Activated naive CD8-positive, alpha-beta T cell (primary cell): Measurements from ENCODE around the gene PFKL.
A peak's percentile ranks its signal among the peaks of the same experiment; 100 is the strongest.
"Not testable (repeated sequence)": the region's sequence is repeated elsewhere in the genome, so short reads cannot be mapped to it uniquely, and the experiment has no call there.

Source experiments
- H3K27ac Mint-ChIP-seq: one replicate; pipeline ENCODE4 v1.8.0; 2021; ENCODE audit warnings: mixed read lengths
- H3K27me3 Mint-ChIP-seq: one replicate; pipeline ENCODE4 v1.8.0; 2021; ENCODE audit warnings: mixed read lengths
- H3K36me3 Mint-ChIP-seq: one replicate; pipeline ENCODE4 v1.8.0; 2021; ENCODE audit warnings: mixed read lengths
- H3K4me1 Mint-ChIP-seq: one replicate; pipeline ENCODE4 v1.8.0; 2021; ENCODE audit warnings: low read depth, mixed read lengths
- H3K4me3 Mint-ChIP-seq: one replicate; pipeline ENCODE4 v1.8.0; 2021; ENCODE audit warnings: mild to moderate bottlenecking, mixed read lengths
- H3K9me3 Mint-ChIP-seq: one replicate; pipeline ENCODE4 v1.8.0; 2021; ENCODE audit warnings: low read depth, mixed read lengths

Gene PFKL

DNA sequence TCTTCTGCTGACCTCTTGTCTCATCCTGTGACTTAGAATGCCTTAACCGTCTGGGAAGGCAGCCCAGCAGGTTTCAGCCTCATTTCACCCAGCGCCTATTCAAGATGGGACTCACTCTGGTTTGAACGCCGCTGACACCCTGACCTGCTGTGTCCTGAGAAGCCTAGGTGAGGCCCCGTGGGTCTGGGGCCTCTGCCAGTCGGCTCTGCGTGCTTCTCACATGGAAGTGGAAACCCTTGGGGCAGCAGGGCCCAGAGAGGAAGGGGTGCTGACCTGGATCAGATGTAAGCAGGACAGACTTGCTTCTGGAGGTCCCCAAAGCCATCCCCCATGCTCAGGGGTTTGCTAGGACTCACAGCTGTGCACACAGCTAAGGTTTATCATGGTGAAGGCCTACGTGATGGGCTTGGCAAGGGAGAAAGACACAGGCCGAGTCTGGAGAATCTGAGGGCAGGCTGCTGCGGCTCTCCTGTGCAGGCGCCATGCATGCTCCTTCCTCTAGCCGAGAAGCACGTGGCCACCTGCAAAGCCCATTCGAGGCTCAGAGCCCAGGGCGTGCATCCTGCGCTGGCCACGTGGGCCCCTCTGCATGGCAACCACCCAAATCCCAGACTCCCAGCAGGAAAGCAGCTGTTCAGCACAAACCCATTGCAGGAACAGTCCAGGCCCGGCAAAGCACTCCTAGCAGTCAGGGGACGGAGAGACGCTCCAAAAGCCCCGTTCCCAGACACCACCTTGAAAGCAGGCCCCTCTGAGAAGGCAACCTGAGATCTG is 57.4 kb downstream of the PFKL start:
- no peak overlapping the region for H3K27ac Mint-ChIP-seq
- H3K27me3 Mint-ChIP-seq, result no peaks in the 10 kb centered on the region
- H3K4me1 Mint-ChIP-seq, result peaks cover 49% of the 10 kb centered on the region
- no peaks in the 10 kb centered on the region for H3K9me3 Mint-ChIP-seq
- no peak overlapping the region for H3K4me3 Mint-ChIP-seq
- H3K36me3 Mint-ChIP-seq, result peaks cover 3% of the 10 kb centered on the region

DNA sequence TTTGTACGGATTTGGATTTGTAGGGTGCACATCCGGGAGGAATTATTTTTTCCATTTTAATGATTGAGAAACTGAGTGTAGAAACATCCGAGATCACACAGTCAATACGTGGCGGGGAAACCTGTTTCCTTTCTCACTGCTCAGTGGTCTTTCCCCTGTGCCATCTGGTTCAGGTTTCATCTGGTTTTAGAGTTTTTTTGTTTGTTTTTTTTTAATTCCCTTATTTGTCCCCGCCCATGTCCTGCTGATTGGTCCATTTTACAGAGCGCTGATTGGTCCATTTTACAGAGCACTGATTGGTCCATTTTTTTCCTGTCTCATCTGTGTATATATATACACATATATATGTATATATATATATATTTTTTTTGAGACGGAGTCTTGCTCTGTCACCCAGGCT is 59.5 kb downstream of the PFKL start:
- Mint-ChIP-seq H3K4me3 (no peak overlapping the region), H3K9me3 (peaks cover 7% of the 10 kb centered on the region), H3K36me3 (peaks cover 7% of the 10 kb centered on the region), H3K27me3 (no peaks in the 10 kb centered on the region), H3K27ac (no peak overlapping the region), H3K4me1 (peaks cover 28% of the 10 kb centered on the region)

DNA sequence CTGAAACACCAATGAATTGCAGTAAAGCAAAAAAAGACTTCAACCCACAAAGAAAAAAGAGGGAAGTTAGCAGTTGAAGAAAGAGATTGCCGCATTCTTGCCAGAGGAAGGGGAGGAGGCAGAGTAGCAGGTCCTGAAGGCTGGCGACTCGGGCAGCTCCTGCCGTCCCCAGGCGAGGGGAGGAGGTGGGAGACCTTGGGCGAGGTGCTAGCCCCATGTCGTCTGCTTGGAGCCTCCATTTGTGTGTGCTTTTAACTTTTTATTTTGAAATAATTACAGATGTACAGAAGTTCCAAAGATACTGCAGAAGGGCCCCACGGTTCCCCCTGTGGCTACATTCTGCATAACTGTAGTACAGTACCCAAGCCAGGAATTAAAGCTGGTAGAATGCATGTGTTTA is 60.3 kb downstream of the PFKL start:
- peaks cover 7% of the 10 kb centered on the region for H3K9me3 Mint-ChIP-seq
- no peak overlapping the region for H3K4me3 Mint-ChIP-seq
- peaks cover 21% of the 10 kb centered on the region for H3K4me1 Mint-ChIP-seq
- peaks cover 7% of the 10 kb centered on the region for H3K36me3 Mint-ChIP-seq
- H3K27ac Mint-ChIP-seq, result peak overlapping the region; percentile 22
- H3K27me3 Mint-ChIP-seq, result no peaks in the 10 kb centered on the region

DNA sequence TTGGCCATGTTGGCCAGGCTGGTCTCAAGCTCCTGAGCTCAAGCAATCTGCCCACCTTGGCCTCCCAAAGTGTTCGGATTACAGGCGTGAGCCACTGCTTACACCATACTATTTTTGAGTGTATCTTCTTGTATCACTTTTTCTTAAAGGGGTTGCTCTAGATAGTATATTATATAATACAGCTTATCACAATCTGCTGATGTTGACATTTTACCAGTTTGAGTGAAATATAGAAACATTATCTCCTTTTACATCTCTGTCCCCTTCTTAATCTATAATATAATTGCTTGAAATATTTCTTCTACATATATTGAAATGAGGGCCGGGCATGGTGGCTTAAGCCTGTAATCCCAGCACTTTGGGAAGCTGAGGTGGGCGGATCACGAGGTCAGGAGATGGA is 62.0 kb downstream of the PFKL start:
- H3K4me1 Mint-ChIP-seq, H3K27ac Mint-ChIP-seq, H3K36me3 Mint-ChIP-seq, H3K4me3 Mint-ChIP-seq, H3K27me3 Mint-ChIP-seq, H3K9me3 Mint-ChIP-seq: not testable (repeated sequence)

DNA sequence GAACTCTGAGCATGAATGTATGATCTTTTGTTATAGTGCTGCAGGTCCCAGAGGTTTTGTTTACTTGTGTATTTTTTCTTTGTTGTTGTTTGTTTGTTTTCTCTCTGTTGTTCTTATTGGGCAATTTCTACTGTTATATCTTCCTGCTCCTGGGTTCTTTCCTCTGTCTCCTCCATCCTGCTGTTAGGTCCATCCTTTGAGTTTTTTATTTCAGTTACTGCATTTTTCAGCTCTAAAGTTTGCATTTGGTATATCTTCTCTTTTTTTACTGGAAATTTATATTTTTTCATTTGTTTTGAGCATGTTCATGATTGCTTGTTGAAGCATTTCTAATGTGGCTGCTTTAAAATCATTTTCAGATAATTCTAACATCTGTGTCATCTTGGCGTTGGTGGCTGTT is 63.4 kb downstream of the PFKL start:
- H3K9me3 Mint-ChIP-seq, result peaks cover 7% of the 10 kb centered on the region
- H3K4me3 Mint-ChIP-seq, result no peak overlapping the region
- no peaks in the 10 kb centered on the region for H3K27me3 Mint-ChIP-seq
- peaks cover 5% of the 10 kb centered on the region for H3K4me1 Mint-ChIP-seq
- no peak overlapping the region for H3K27ac Mint-ChIP-seq
- peaks cover 4% of the 10 kb centered on the region for H3K36me3 Mint-ChIP-seq

DNA sequence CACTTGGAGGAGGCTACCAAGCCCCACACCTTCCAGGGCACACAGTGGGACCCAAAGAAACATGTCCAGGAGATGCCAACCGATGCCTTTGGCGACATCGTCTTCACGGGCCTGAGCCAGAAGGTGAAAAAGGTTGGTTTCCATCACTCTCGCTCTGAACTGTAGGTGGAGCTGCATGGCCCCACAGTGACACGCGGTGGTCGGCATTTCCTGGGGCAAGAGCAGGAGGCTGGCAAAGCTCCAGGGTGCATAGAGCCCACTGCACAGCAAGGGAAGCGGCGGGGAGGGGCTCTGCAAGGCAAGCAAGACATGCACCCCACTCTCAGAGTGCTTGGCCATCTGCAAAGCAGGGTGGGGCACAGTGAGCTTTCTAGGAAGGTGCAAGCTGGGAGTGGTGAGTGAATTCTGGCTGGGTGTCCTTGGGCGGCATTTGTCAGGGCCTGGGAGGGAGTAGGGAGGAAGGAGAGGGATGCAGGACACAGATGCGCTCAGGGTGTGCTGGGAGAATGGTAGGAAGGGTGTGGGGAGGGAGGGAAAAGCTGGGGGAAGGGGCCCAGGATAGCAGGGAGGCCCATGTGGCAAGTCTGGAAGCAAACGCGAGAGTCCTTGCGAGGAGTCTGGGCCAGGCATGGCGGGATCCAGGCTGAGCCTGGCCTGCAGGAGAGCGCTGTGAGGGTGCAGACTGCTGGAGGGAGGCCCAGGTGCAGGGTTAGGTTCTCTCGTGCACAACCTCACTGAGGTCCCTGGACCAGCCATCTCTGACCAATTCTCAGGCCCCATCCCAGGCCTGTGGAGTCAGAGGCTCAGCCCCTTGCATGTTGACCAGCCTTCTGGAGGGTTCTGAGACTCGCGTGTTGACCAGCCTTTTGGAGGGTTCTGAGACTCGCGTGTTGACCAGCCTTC is 64.5 kb downstream of the PFKL start:
- H3K4me3 Mint-ChIP-seq, result no peak overlapping the region
- no peaks in the 10 kb centered on the region for H3K27me3 Mint-ChIP-seq
- H3K4me1 Mint-ChIP-seq, result peaks cover 5% of the 10 kb centered on the region
- H3K36me3 Mint-ChIP-seq, result peaks cover 4% of the 10 kb centered on the region
- H3K27ac Mint-ChIP-seq, result no peak overlapping the region
- peaks cover 7% of the 10 kb centered on the region for H3K9me3 Mint-ChIP-seq

DNA sequence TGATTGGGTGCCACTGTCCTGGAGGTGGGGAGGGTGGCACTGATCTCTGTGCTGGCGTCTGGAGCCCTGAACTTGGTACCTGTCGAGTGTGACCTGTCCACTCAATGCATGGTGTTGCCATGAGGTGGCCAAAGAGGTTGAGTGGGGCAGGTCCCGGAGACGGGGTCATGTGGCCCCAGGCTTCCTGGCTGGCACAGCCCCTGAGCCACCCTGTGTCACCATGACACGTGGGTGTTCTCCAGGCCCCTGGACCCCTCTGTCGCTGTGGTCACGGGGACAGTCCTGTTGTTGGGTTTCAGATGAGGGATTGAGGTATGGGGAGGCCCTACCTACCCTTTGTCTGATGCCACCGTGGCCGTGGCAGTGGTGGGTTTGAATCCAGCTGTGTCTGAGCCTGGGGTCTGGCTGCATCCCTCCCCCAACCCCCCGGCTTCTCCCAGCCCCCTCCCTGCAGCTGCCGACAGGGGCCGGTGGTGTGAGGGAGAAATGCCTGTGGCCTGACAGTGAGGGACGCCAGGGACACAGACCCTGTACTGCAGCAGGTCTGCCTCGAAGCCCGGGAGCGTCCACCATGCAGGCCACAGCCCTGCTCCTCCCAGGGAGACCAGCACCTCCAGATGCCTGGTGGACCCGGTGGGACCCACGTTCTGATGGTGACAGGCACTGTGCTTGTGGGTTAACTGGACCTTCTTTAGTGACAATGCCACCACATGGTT is 65.6 kb downstream of the PFKL start:
- Mint-ChIP-seq H3K4me3 (no peak overlapping the region), H3K27me3 (no peaks in the 10 kb centered on the region), H3K27ac (no peak overlapping the region), H3K4me1 (peaks cover 1% of the 10 kb centered on the region), H3K36me3 (peaks cover 4% of the 10 kb centered on the region), H3K9me3 (peaks cover 7% of the 10 kb centered on the region)

DNA sequence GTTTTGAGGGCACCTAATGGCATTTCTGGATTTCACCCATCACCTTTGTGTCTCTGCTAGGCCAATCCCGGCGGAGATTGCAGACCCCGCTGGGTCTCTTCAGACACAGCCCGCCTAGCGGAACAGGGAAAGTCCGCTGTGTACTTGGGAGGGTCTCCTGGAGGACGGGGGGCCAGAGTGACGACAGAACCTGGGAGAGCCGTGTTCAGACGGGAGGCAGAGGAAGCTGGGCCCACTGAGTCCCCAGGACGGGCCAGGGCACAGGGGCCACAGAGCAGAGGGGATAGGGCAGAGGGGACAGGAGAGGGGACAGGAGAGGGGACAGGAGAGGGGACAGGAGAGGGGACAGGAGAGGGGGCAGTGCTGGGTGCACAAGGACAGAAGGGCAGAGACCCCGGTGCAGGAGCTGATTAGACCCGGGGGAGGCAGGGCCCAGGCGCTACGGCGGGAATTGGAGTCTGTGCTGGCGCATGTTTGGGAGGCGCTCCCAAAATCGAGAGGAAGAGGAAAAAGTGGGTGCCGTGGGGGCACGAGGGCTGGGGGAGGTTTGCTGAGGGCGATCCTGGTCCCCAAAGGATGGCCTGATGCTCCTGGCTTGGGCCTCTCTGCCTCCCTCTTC is 66.2 kb downstream of the PFKL start:
- peaks cover 7% of the 10 kb centered on the region for H3K9me3 Mint-ChIP-seq
- H3K4me1 Mint-ChIP-seq, result no peaks in the 10 kb centered on the region
- no peak overlapping the region for H3K4me3 Mint-ChIP-seq
- H3K27me3 Mint-ChIP-seq, result no peaks in the 10 kb centered on the region
- peaks cover 4% of the 10 kb centered on the region for H3K36me3 Mint-ChIP-seq
- no peak overlapping the region for H3K27ac Mint-ChIP-seq

DNA sequence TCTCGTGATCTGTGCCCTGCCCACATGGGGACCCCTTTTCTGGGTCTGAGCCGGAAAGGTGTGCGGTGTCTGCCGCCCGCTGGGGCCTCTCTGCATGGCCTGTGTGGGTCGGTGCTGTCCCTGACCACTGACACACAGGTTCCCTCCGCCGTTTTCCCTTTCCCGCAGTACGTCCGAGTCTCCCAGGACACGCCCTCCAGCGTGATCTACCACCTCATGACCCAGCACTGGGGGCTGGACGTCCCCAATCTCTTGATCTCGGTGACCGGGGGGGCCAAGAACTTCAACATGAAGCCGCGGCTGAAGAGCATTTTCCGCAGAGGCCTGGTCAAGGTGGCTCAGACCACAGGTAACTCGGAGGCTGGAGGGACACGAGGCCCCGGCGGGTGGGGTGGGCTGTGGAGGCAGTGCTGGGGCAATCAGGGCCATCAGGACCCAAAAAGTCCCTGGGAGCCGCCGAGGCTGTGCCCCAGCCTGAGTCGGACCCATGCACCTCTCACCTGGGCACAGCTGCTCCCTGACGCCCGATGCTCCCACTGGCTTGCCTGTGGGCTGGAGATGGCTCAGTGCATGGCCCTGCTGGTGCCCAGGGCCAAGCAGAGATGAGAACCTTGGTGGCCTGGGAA is 66.8 kb downstream of the PFKL start:
- peaks cover 6% of the 10 kb centered on the region for H3K36me3 Mint-ChIP-seq
- peaks cover 7% of the 10 kb centered on the region for H3K9me3 Mint-ChIP-seq
- H3K27me3 Mint-ChIP-seq, result no peaks in the 10 kb centered on the region
- H3K4me1 Mint-ChIP-seq, result no peaks in the 10 kb centered on the region
- H3K4me3 Mint-ChIP-seq, result no peak overlapping the region
- no peak overlapping the region for H3K27ac Mint-ChIP-seq

DNA sequence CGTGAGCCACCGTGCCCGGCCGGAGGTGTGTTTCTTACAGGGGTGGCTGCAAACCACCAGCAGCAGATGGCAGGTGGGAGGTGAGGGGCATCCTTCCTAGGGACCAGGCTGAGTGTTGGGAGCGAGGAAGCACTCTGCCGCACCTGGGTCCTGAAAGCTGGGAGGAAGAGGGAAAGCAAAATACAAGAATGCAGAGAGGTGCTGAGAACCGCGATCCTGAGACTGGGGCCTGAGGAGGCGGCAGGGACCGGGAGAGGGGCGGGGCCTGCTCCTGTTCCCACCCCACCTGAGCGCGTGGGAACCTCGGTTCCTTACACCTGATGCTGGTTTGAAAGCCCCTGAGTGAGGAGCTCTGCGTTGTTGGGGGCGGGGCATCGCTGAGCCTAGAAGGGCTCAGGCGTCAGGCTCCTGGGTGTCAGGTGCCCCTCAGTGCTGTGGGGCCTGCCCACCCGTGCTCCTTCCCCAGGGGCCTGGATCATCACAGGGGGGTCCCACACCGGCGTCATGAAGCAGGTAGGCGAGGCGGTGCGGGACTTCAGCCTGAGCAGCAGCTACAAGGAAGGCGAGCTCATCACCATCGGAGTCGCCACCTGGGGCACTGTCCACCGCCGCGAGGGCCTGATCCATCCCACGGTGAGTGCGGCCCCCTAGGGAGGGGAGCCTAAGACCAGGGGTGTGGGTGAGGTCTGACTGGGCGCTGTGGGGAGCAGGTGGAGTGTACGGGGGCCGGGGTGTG is 69.0 kb downstream of the PFKL start:
- no peak overlapping the region for H3K27ac Mint-ChIP-seq
- H3K4me3 Mint-ChIP-seq, result no peak overlapping the region
- peaks cover 4% of the 10 kb centered on the region for H3K4me1 Mint-ChIP-seq
- no peaks in the 10 kb centered on the region for H3K9me3 Mint-ChIP-seq
- H3K27me3 Mint-ChIP-seq, result no peaks in the 10 kb centered on the region
- H3K36me3 Mint-ChIP-seq, result peaks cover 2% of the 10 kb centered on the region

DNA sequence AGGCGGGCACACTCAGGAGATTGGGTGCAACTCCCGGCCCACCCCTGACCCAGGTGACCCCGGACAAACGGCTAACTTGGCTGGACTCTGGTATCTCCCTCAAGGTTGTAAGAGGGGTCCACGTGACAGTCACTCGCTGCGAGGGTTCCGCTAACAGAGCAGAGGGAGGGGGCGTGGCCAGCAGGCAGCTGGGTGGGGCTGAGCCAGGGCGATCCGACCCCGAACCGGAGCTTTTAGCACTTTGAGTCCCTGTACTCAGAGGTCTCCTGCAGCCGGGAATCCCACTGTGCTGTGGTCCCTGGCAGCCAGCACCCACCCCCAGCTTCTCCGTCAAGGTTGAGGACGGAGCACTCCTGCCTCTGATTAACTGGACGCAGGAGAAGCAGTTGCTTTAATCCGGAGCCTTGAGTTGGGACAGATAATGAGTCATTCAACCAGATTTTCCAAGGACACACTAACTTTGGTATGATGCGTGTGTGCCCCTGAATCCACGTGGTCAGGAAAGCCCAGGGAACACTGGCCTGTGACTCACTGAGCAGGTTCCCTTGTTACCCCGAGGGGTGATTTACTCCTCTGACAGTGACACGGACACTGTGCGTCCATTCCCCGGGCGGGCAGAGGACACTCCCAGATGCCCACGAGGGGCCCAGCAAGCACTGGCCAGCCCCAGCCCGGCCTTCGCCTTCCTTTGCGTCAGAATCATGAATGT is 70.3 kb downstream of the PFKL start:
- H3K9me3 Mint-ChIP-seq, result no peaks in the 10 kb centered on the region
- H3K4me1 Mint-ChIP-seq, result peaks cover 14% of the 10 kb centered on the region
- H3K27me3 Mint-ChIP-seq, result no peaks in the 10 kb centered on the region
- no peak overlapping the region for H3K27ac Mint-ChIP-seq
- H3K36me3 Mint-ChIP-seq, result peaks cover 4% of the 10 kb centered on the region
- H3K4me3 Mint-ChIP-seq, result no peak overlapping the region

DNA sequence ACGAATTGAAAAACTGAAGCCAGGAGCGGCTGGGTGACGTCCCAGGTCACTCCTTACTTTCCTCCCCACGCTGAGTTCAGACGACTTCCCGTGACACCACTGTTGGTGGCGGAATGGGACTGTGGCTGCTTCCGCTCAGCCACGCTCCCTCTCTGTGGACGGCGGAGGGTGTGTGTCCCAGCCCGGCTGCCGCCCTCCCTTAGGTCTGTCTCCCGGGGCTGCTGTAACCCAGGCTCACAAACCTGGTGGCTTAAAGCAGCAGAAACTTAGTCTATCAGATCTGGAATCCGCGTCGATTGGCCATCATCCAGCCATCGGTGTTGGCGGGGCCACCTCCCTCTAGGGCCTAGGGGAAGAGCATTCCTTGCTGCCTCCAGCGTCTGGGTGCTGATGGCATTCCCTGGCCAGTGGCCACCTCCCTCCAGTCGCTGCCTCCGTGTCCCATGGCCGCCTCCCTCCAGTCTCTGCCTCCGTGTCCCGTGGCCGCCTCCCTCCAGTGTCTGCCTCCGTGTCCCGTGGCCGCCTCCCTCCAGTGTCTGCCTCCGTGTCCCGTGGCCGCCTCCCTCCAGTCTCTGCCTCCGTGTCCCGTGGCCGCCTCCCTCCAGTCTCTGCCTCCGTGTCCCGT is 71.0 kb downstream of the PFKL start:
- Mint-ChIP-seq H3K4me1 (peaks cover 21% of the 10 kb centered on the region), H3K27me3 (no peaks in the 10 kb centered on the region), H3K4me3 (no peak overlapping the region), H3K27ac (no peak overlapping the region), H3K36me3 (peaks cover 4% of the 10 kb centered on the region), H3K9me3 (no peaks in the 10 kb centered on the region)

DNA sequence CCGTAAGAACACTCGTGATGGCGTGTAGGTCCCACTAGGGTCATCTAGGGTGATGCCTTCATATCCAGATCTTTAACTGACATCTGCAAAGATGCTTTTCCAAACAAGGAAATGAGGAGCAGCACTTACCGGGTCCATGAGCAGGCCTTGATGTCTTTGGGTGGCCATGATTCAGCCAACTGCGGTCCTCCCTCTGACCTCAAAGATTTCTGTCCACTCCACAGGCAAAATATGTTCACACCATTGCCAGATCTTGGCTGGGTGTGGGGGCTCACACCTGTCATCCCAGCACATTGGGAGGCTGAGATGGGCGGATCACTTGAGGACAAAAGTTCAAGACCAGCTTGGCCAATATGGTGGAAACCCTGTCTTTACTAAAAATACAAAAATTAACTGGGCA is 71.7 kb downstream of the PFKL start:
- Mint-ChIP-seq H3K4me1 (peaks cover 24% of the 10 kb centered on the region), H3K4me3 (no peak overlapping the region), H3K27me3 (no peaks in the 10 kb centered on the region), H3K36me3 (peaks cover 4% of the 10 kb centered on the region), H3K27ac (no peak overlapping the region), H3K9me3 (no peaks in the 10 kb centered on the region)
